Fibroblast of skin of scalp (primary cell): ENCODE measurements around the gene ZNF506.
"Not testable (repeated sequence)": the region's sequence is repeated elsewhere in the genome, so short reads cannot be mapped to it uniquely, and the experiment has no call there.

Source experiments
- DNase-seq: peaks from one replicate; pipeline ENCODE4 v3.0.0-alpha.2; 2013

ZNF506 gene

GRCh38 chr19:19744641-19745040, 76.9 kb downstream of the ZNF506 start:
- DNase-seq = no peak

DNA sequence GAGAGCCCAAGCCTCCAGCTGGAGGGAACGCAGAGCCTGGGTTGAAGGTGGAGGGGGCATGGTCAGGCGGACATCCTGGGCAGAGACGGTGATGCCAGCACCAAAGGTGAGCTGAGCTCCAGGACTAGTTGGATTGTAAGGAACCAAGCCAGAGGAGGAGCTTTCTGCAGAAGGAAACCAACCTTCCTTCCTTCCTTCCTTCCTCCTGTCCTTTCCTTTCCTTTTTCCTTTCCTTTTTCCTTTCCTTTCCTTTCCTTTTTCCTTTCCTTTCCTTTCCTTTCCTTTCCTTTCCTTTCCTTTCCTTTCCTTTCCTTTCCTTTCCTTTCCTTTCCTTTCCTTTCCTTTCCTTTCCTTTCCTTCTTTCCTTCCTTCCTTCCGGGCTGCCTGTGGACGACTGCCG, 77.6 kb downstream of the ZNF506 start:
- not testable (repeated sequence) for DNase-seq

DNA sequence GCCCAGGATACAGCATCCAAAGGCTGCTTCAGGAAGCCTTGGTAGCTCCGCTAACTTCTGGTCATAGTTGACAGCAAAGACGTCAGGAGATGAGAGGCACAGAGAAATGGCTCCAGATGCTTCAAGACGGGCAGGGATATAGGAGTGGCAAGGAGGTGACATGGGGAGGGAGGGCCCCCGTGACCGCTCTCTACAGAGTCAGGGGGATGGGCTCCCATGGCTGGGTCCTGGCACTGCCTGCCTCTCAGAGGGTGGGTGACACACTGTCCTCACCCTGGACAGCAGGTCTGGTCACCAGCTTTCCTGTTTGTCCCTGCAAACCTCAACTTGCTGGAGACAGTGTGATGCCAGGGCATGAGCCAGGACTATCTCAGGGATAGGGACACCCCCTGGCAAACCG, 78.4 kb downstream of the ZNF506 start:
- DNase-seq = no peak

DNA sequence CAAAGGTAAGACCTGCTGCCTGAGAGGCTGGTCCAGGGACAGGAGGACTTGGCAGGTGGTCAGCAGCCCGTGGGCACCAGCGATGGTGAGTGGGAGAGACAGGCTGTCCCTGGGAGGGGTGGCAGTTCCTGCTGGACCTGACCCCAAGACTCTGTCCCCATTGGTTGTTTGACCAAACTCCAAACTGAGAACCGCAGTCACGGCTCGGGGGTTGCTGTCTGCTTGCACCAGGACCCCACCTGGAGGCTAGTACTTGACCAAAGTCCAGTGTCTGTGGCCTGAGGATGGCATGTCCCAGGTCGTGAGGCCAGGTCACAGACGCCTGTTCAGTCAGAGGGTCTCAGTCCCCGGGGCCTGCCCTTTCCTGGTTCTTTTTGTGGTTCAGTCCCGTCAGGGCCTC, 78.8 kb downstream of the ZNF506 start:
- DNase-seq = no peak
